ENCODE data around the gene ADAMTSL2. TPM values are rescaled to one million over a fixed set of nuclear protein-coding genes. Genes with fewer than 3 reads are reported as not detected.

Gene ADAMTSL2
- polyA plus RNA-seq, 1 of the 3 experiments (the other 2 are of a cell fraction): 0.21 TPM

DNA sequence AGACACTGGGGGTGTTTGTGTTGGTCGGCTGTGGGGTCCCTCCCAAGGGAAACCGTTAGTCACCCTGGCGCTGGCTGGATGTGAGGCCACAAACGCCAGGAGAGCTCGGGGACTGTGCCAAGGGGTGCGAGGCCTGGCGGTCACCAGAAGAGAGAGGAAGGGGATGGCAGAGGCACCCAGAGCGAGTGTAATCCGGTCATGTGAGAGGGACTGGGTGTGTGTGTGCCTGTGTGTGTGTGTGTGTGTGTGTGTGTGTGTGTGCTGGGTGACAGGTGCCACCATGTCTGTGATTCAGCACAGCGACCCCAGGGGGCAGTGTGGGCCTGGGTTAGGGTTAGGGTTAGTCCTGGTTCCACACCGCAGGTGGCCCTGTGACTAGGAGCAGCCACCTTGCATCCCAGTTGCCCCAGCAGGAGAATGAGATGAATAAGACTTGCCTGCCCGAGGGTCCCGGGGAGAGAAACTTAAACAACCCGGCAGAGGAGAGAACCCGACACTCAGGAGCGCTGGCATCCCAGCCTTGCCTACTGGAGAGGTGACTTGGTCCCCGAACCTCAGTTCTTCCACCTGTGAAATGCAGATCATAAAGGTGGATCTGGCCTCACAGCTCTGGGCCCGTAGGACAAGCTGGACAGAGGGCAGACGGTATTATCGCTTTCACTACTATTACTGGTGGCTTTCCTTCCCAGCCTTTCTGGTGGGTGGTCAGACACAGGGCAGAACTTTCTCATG lies 1.4 kb upstream of the ADAMTSL2 start:
- H2AFZ ChIP-seq (ENCODE audit: low read depth): no peak overlapping the region
- ChIA-PET CTCF (interaction anchor here (0.7 to 5.8 kb wide), 43 partner anchors 8 to 210 kb away, joined by 3 to 51 read pairs (median 4); partner anchors contain the start of genes DBH, FAM163B and MYMK), POLR2A (interaction anchor here (0.8 to 10.7 kb wide), 22 partner anchors 10 to 205 kb away, joined by 3 to 150 read pairs (median 6); partner anchors contain the start of genes DBH, FAM163B and SARDH)
- H3K36me3 ChIP-seq (replicated peaks in 1 of 2; ENCODE audit: control insufficient read depth in 1 of 2, insufficient read depth in 2 of 2, low read length in 1 of 2): no peaks in the 10 kb centered on the region
- H3K9me3 ChIP-seq: no peaks in the 10 kb centered on the region
- no peaks in the 10 kb centered on the region for H3K27me3 ChIP-seq (ENCODE audit: insufficient read depth)
- H3K27ac ChIP-seq (ENCODE audit: low read depth in 2 of 2, low read length in 1 of 2): peak overlapping the region in 1 of 2 experiments; percentile 100; a peak in 2 of 4 replicates
- H3K4me2 ChIP-seq: no peak overlapping the region
- TF ChIP-seq SMC3 (IDR thresholded peaks at IDR 0.05; ENCODE audit: low read depth, low read length): peak; percentile 81
- TF ChIP-seq, protein P1, sequence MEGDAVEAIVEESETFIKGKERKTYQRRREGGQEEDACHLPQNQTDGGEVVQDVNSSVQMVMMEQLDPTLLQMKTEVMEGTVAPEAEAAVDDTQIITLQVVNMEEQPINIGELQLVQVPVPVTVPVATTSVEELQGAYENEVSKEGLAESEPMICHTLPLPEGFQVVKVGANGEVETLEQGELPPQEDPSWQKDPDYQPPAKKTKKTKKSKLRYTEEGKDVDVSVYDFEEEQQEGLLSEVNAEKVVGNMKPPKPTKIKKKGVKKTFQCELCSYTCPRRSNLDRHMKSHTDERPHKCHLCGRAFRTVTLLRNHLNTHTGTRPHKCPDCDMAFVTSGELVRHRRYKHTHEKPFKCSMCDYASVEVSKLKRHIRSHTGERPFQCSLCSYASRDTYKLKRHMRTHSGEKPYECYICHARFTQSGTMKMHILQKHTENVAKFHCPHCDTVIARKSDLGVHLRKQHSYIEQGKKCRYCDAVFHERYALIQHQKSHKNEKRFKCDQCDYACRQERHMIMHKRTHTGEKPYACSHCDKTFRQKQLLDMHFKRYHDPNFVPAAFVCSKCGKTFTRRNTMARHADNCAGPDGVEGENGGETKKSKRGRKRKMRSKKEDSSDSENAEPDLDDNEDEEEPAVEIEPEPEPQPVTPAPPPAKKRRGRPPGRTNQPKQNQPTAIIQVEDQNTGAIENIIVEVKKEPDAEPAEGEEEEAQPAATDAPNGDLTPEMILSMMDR (IDR thresholded peaks at IDR 0.05): peak; percentile 66
- TF ChIP-seq RAD21 (IDR thresholded peaks at IDR 0.05; ENCODE audit: low read length): peak; percentile 83
- TF ChIP-seq, protein P2, sequence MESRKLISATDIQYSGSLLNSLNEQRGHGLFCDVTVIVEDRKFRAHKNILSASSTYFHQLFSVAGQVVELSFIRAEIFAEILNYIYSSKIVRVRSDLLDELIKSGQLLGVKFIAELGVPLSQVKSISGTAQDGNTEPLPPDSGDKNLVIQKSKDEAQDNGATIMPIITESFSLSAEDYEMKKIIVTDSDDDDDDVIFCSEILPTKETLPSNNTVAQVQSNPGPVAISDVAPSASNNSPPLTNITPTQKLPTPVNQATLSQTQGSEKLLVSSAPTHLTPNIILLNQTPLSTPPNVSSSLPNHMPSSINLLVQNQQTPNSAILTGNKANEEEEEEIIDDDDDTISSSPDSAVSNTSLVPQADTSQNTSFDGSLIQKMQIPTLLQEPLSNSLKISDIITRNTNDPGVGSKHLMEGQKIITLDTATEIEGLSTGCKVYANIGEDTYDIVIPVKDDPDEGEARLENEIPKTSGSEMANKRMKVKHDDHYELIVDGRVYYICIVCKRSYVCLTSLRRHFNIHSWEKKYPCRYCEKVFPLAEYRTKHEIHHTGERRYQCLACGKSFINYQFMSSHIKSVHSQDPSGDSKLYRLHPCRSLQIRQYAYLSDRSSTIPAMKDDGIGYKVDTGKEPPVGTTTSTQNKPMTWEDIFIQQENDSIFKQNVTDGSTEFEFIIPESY (IDR thresholded peaks at IDR 0.05; ENCODE audit: borderline replicate concordance, low read depth): no peak
- no peak for TF ChIP-seq NFIC (IDR thresholded peaks at IDR 0.05; ENCODE audit: borderline replicate concordance)
- H3K9me2 ChIP-seq: no peaks in the 10 kb centered on the region
- DNase-seq: peak; percentile 77
- H3K9ac ChIP-seq: no peak overlapping the region
- no peaks in the 10 kb centered on the region for H4K20me1 ChIP-seq (ENCODE audit: insufficient read depth)
- no peak overlapping the region; a peak in 2 of 4 replicates for H3K4me3 ChIP-seq (ENCODE audit: low read depth in 2 of 2, low read length in 1 of 2)
- H3K4me1 ChIP-seq (ENCODE audit: control insufficient read depth in 1 of 2, insufficient read depth in 2 of 2, low read depth in 1 of 2, low read length in 1 of 2): peaks cover 0 to 90% of the 10 kb centered on the region in 2 experiments; a peak in 3 of 4 replicates
- 72% methylated on average over 18 of the region's 20 CpGs for WGBS (ENCODE audit: low lambda C conversion rate)
- H3F3A ChIP-seq (replicated peaks; ENCODE audit: insufficient read depth): no peaks in the 10 kb centered on the region
- H3K79me2 ChIP-seq (ENCODE audit: insufficient read depth): no peaks in the 10 kb centered on the region

DNA sequence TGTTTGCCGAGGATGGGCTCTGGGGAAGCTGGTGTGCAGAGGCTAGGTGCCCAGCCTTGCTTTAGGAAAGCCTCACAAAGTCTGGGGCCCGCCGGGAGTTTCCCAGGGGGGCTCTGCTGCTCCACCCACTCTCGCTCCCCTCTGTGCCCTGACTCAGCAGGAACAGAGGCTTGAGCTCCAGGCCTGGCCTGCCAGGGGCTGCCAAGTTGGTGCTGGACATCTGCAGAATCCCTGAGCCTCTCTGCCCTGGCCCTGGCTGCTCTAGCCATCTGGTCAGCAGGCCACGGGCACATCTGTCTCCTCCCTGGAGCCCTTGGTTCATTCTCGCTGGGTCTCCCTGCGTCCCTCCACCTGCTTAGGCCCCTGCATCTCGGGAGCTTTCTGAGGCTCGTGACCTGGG lies 647 bp upstream of the ADAMTSL2 start:
- Histone ChIP-seq H3K9me2 (no peaks in the 10 kb centered on the region), H3K4me1 (ENCODE audit: control insufficient read depth in 1 of 2, insufficient read depth in 2 of 2, low read depth in 1 of 2, low read length in 1 of 2) (peaks cover 0 to 84% of the 10 kb centered on the region in 2 experiments; a peak in 3 of 4 replicates), H3K9me3 (no peaks in the 10 kb centered on the region), H3K4me2 (peak overlapping the region; percentile 44; the same call in 1 of the 2 replicates), H4K20me1 (ENCODE audit: insufficient read depth) (no peaks in the 10 kb centered on the region), H2AFZ (ENCODE audit: low read depth) (no peak overlapping the region), H3K27ac (ENCODE audit: low read depth in 2 of 2, low read length in 1 of 2) (peak overlapping the region in 1 of 2 experiments; percentile 100; a peak in 3 of 4 replicates), H3K79me2 (ENCODE audit: insufficient read depth) (no peaks in the 10 kb centered on the region), H3K9ac (no peak overlapping the region), H3K36me3 (replicated peaks in 1 of 2; ENCODE audit: control insufficient read depth in 1 of 2, insufficient read depth in 2 of 2, low read length in 1 of 2) (no peaks in the 10 kb centered on the region), H3F3A (replicated peaks; ENCODE audit: insufficient read depth) (no peaks in the 10 kb centered on the region), H3K4me3 (ENCODE audit: low read depth in 2 of 2, low read length in 1 of 2) (peak overlapping the region in 1 of 2 experiments; percentile 49; a peak in 2 of 4 replicates), H3K27me3 (ENCODE audit: insufficient read depth) (no peaks in the 10 kb centered on the region)
- CTCF ChIA-PET: interaction anchor here (0.7 to 5.8 kb wide), 43 partner anchors 9 to 209 kb away, joined by 3 to 51 read pairs (median 4); partner anchors contain the start of genes DBH, FAM163B and MYMK
- 56% methylated on average over 3 of the region's 9 CpGs for WGBS (ENCODE audit: low lambda C conversion rate)
- peak; percentile 87 for DNase-seq
- POLR2A ChIA-PET: interaction anchor here (0.6 to 10.7 kb wide), 31 partner anchors 10 to 204 kb away, joined by 3 to 150 read pairs (median 6); partner anchors contain the start of genes DBH, FAM163B and SARDH
- no peak for TF ChIP-seq SMC3 (IDR thresholded peaks at IDR 0.05; ENCODE audit: low read depth, low read length)
- TF ChIP-seq, protein P3, sequence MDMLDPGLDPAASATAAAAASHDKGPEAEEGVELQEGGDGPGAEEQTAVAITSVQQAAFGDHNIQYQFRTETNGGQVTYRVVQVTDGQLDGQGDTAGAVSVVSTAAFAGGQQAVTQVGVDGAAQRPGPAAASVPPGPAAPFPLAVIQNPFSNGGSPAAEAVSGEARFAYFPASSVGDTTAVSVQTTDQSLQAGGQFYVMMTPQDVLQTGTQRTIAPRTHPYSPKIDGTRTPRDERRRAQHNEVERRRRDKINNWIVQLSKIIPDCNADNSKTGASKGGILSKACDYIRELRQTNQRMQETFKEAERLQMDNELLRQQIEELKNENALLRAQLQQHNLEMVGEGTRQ (IDR thresholded peaks at IDR 0.05; ENCODE audit: borderline replicate concordance, low read depth, low read length): no peak
- TF ChIP-seq SIN3A (IDR thresholded peaks at IDR 0.05; ENCODE audit: borderline replicate concordance, low read depth, low read length): no peak
- TF ChIP-seq, protein P4, sequence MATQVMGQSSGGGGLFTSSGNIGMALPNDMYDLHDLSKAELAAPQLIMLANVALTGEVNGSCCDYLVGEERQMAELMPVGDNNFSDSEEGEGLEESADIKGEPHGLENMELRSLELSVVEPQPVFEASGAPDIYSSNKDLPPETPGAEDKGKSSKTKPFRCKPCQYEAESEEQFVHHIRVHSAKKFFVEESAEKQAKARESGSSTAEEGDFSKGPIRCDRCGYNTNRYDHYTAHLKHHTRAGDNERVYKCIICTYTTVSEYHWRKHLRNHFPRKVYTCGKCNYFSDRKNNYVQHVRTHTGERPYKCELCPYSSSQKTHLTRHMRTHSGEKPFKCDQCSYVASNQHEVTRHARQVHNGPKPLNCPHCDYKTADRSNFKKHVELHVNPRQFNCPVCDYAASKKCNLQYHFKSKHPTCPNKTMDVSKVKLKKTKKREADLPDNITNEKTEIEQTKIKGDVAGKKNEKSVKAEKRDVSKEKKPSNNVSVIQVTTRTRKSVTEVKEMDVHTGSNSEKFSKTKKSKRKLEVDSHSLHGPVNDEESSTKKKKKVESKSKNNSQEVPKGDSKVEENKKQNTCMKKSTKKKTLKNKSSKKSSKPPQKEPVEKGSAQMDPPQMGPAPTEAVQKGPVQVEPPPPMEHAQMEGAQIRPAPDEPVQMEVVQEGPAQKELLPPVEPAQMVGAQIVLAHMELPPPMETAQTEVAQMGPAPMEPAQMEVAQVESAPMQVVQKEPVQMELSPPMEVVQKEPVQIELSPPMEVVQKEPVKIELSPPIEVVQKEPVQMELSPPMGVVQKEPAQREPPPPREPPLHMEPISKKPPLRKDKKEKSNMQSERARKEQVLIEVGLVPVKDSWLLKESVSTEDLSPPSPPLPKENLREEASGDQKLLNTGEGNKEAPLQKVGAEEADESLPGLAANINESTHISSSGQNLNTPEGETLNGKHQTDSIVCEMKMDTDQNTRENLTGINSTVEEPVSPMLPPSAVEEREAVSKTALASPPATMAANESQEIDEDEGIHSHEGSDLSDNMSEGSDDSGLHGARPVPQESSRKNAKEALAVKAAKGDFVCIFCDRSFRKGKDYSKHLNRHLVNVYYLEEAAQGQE (IDR thresholded peaks at IDR 0.05; ENCODE audit: low read depth, low read length): no peak
- TF ChIP-seq RFX5 (IDR thresholded peaks at IDR 0.05; ENCODE audit: low read length): no peak
- peak; percentile 53; the same call in 1 of the 2 replicates for TF ChIP-seq FOXJ3 (CRISPR knock-in tag; IDR thresholded peaks at IDR 0.05)
- TF ChIP-seq, protein P1 (IDR thresholded peaks at IDR 0.05): no peak
- no peak for TF ChIP-seq RCOR1 (IDR thresholded peaks at IDR 0.05; ENCODE audit: low read length)
- TF ChIP-seq TCF12 (IDR thresholded peaks at IDR 0.05): peak; percentile 36; the same call in 1 of the 2 replicates
- peak; percentile 12; the same call in 1 of the 2 replicates for TF ChIP-seq RAD21 (IDR thresholded peaks at IDR 0.05; ENCODE audit: low read length)

Measured in SK-N-SH (cell line).